Astrocyte (in vitro differentiated cells and primary cell): Measurements from ENCODE around the gene LOXL4.

Source experiments
- EZH2 ChIP-seq: IDR thresholded peaks from 2 replicates; pipeline ENCODE4 v1.6.1; 2012; ENCODE audit warnings: mild to moderate bottlenecking, low read length, inconsistent platforms; ENCODE audit not compliant: insufficient read depth
- TF ChIP-seq, protein P1 (sequence below): IDR thresholded peaks from 2 replicates; pipeline ENCODE4 v1.5.1; 2011; ENCODE audit warnings: low read depth, mild to moderate bottlenecking, inconsistent platforms, low read length, moderate library complexity; ENCODE audit not compliant: insufficient read depth

DNA sequence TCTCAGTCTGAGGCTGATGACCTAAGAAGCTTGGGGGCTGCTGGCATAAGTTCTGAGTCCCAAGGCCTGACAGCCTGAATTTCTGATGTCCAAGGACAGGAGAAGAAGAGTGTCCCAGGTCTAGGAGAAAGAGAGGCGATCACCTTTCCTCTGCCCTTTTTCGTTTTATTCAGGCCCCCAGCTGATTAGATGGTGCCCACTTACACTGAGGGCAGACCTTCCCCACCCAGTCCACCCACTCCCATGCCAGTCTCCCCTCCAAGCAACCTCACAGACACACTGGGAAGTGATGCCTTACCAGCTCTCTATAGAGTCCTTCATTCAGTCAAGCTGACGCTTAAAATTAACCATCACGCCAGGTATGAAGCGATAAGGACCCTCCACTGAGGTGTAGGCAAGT lies 19.3 kb upstream of the LOXL4 start:
- TF ChIP-seq, protein P1, sequence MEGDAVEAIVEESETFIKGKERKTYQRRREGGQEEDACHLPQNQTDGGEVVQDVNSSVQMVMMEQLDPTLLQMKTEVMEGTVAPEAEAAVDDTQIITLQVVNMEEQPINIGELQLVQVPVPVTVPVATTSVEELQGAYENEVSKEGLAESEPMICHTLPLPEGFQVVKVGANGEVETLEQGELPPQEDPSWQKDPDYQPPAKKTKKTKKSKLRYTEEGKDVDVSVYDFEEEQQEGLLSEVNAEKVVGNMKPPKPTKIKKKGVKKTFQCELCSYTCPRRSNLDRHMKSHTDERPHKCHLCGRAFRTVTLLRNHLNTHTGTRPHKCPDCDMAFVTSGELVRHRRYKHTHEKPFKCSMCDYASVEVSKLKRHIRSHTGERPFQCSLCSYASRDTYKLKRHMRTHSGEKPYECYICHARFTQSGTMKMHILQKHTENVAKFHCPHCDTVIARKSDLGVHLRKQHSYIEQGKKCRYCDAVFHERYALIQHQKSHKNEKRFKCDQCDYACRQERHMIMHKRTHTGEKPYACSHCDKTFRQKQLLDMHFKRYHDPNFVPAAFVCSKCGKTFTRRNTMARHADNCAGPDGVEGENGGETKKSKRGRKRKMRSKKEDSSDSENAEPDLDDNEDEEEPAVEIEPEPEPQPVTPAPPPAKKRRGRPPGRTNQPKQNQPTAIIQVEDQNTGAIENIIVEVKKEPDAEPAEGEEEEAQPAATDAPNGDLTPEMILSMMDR, result no peak
- no peak for TF ChIP-seq EZH2
